Left forelimb (tissue), 1 donor: Measurements from ENCODE around the gene PIGZ.

Source experiments
- DNase-seq: peaks from one replicate; pipeline ENCODE4 v3.0.0-alpha.2; 2018; ENCODE audit warnings: low spot score

Gene PIGZ

GRCh38 chr3:196983186-196983585 is 14.6 kb upstream of the PIGZ start:
- no peak for DNase-seq

GRCh38 chr3:196981657-196982056 is 13.0 kb upstream of the PIGZ start:
- DNase-seq, result peak; percentile 25

GRCh38 chr3:196979545-196979944 is 10.9 kb upstream of the PIGZ start:
- no peak for DNase-seq

GRCh38 chr3:196976941-196977340 is 8.3 kb upstream of the PIGZ start:
- peak; percentile 57 for DNase-seq

- DNase-seq, result peak; percentile 52
These were observed 6.7 kb upstream of the PIGZ start for GRCh38 chr3:196975349-196975748.

GRCh38 chr3:196974661-196975060 is 6.0 kb upstream of the PIGZ start:
- peak; percentile 17 for DNase-seq

- peak; percentile 36 for DNase-seq
These were observed 2.6 kb upstream of the PIGZ start for GRCh38 chr3:196971094-196971698.

GRCh38 chr3:196970547-196971093 is 2.0 kb upstream of the PIGZ start:
- no peak for DNase-seq

GRCh38 chr3:196969660-196970546 is 1.3 kb upstream of the PIGZ start:
- peak; percentile 83 for DNase-seq

GRCh38 chr3:196969134-196969659 is 564 bp upstream of the PIGZ start:
- DNase-seq, result peak; percentile 66

GRCh38 chr3:196967412-196968232 is 1.0 kb downstream of the PIGZ start:
- peak; percentile 64 for DNase-seq

GRCh38 chr3:196966526-196967401 is 1.9 kb downstream of the PIGZ start:
- peak; percentile 65 for DNase-seq

GRCh38 chr3:196965804-196966173 is 2.8 kb downstream of the PIGZ start:
- peak; percentile 26 for DNase-seq

GRCh38 chr3:196965112-196965803 is 3.4 kb downstream of the PIGZ start:
- DNase-seq, result peak; percentile 46

GRCh38 chr3:196963631-196963953 is 5.0 kb downstream of the PIGZ start:
- DNase-seq, result no peak

- DNase-seq, result no peak
These were observed 5.6 kb downstream of the PIGZ start for GRCh38 chr3:196962930-196963630.

- DNase-seq, result no peak
These were observed 6.3 kb downstream of the PIGZ start for GRCh38 chr3:196962108-196962929.

GRCh38 chr3:196954832-196955231 is 13.8 kb downstream of the PIGZ start:
- no peak for DNase-seq

GRCh38 chr3:196951371-196951770 is 17.3 kb downstream of the PIGZ start:
- no peak for DNase-seq
